ENCODE data around the gene CCL24. TPM values are rescaled to one million over a fixed set of nuclear protein-coding genes. Genes with fewer than 3 reads are reported as not detected.
"Not testable (repeated sequence)": the region's sequence is repeated elsewhere in the genome, so short reads cannot be mapped to it uniquely, and the experiment has no call there.

Gene CCL24
- polyA plus RNA-seq, 3 donors: 1.2 TPM; not detected in 2

- H3K27ac Mint-ChIP-seq: peak overlapping the region; percentile 54 to 91 (median 83)
Measured at GRCh38 chr7:75795831-75796285, 17.7 kb downstream of the CCL24 start.

GRCh38 chr7:75793676-75794075 lies 19.9 kb downstream of the CCL24 start:
- WGBS (ENCODE audit: insufficient coverage): no CpG with 5 or more reads among the region's 2 CpGs

More at GRCh38 chr7:75795831-75796285, 17.7 kb downstream of the CCL24 start:
- Histone ChIP-seq H4K20me1 (ENCODE audit: insufficient read depth, low read length) (no peaks in the 10 kb centered on the region), H3K9me3 (replicated peaks in 1 of 2; ENCODE audit: control insufficient read depth in 1 of 2, insufficient read depth in 1 of 2, low read length in 2 of 2) (no peaks in the 10 kb centered on the region), H3K9ac (ENCODE audit: insufficient read depth, low read length, poor library complexity, severe bottlenecking) (no peak overlapping the region), H2AFZ (ENCODE audit: insufficient read depth, low read depth, low read length, poor library complexity, severe bottlenecking) (no peak overlapping the region), H3K79me2 (ENCODE audit: insufficient read depth, low read length) (no peaks in the 10 kb centered on the region), H3K27me3 (ENCODE audit: control insufficient read depth in 2 of 2, insufficient read depth in 2 of 2, low read length in 2 of 2) (no peaks in the 10 kb centered on the region), H3K27ac (ENCODE audit: low read depth in 1 of 2, low read length in 2 of 2) (peak overlapping the region in 1 of 2 donors; percentile 33), H3K4me3 (replicated peaks in 1 of 3; ENCODE audit: low read depth in 2 of 3, low read length in 3 of 3) (peak overlapping the region in 1 of 3 experiments; percentile 50), H3K4me2 (replicated peaks; ENCODE audit: extremely low read depth, low read length, poor library complexity, severe bottlenecking) (peak overlapping the region; percentile 46), H3K4me1 (ENCODE audit: control insufficient read depth in 1 of 2, insufficient read depth in 2 of 2, low read length in 2 of 2) (peaks cover 12 to 23% of the 10 kb centered on the region in 2 donors), H3K36me3 (replicated peaks in 1 of 2; ENCODE audit: control insufficient read depth in 1 of 2, insufficient read depth in 2 of 2, low read length in 2 of 2) (no peaks in the 10 kb centered on the region)
- intact Hi-C loops (cut with micrococcal nuclease): no loop called here
- Mint-ChIP-seq H3K27me3 (ENCODE audit: low read depth in 3 of 3) (peaks cover 6 to 12% (median 11%) of the 10 kb centered on the region in 3 donors), H3K4me1 (peaks cover 17% of the 10 kb centered on the region), H3K9me3 (peaks cover 0 to 2% (median 0%) of the 10 kb centered on the region in 7 donors), H3K4me3 (peak overlapping the region; percentile 50 to 73), H3K36me3 (no peaks in the 10 kb centered on the region)
- 27% methylated on average over 5 of the region's 9 CpGs for WGBS (ENCODE audit: insufficient coverage)
- peak; percentile 62 to 68 (median 67) for DNase-seq
- TF ChIP-seq, protein P1, sequence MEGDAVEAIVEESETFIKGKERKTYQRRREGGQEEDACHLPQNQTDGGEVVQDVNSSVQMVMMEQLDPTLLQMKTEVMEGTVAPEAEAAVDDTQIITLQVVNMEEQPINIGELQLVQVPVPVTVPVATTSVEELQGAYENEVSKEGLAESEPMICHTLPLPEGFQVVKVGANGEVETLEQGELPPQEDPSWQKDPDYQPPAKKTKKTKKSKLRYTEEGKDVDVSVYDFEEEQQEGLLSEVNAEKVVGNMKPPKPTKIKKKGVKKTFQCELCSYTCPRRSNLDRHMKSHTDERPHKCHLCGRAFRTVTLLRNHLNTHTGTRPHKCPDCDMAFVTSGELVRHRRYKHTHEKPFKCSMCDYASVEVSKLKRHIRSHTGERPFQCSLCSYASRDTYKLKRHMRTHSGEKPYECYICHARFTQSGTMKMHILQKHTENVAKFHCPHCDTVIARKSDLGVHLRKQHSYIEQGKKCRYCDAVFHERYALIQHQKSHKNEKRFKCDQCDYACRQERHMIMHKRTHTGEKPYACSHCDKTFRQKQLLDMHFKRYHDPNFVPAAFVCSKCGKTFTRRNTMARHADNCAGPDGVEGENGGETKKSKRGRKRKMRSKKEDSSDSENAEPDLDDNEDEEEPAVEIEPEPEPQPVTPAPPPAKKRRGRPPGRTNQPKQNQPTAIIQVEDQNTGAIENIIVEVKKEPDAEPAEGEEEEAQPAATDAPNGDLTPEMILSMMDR (IDR thresholded peaks at IDR 0.05): no peak

DNA sequence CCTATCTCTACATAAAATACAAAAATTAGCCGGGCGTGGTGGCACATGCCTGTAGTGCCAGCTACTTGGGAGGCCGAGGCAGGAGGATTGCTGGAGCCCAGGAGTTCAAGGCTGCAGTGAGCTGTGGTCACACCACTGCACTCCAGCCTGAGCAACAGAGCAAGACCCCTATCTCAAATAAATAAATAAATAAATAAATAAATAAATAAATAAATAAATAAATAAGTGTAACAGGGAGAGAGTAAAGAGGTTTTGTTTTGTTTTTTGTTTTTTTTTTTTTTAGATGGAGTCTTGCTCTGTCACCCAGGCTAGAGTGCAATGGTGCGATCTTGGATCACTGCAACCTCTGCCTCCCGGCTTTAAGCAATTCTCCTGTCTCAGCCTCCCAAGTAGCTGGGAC lies 21.0 kb downstream of the CCL24 start:
- H3K9me3 Mint-ChIP-seq; H2AFZ ChIP-seq (ENCODE audit: insufficient read depth, low read depth, low read length, poor library complexity, severe bottlenecking); H3K27ac Mint-ChIP-seq; H3K27me3 ChIP-seq (ENCODE audit: control insufficient read depth in 2 of 2, insufficient read depth in 2 of 2, low read length in 2 of 2); H3K9me3 ChIP-seq (replicated peaks in 1 of 2; ENCODE audit: control insufficient read depth in 1 of 2, insufficient read depth in 1 of 2, low read length in 2 of 2); H3K36me3 ChIP-seq (replicated peaks in 1 of 2; ENCODE audit: control insufficient read depth in 1 of 2, insufficient read depth in 2 of 2, low read length in 2 of 2); intact Hi-C loops (cut with micrococcal nuclease); H3K36me3 Mint-ChIP-seq; H3K4me2 ChIP-seq (replicated peaks; ENCODE audit: extremely low read depth, low read length, poor library complexity, severe bottlenecking); H3K79me2 ChIP-seq (ENCODE audit: insufficient read depth, low read length); H3K4me3 Mint-ChIP-seq; DNase-seq; H3K27ac ChIP-seq (ENCODE audit: low read depth in 1 of 2, low read length in 2 of 2); H3K4me3 ChIP-seq (replicated peaks in 1 of 3; ENCODE audit: low read depth in 2 of 3, low read length in 3 of 3); H3K9ac ChIP-seq (ENCODE audit: insufficient read depth, low read length, poor library complexity, severe bottlenecking); H4K20me1 ChIP-seq (ENCODE audit: insufficient read depth, low read length): not testable (repeated sequence)
- WGBS (ENCODE audit: insufficient coverage): 100% methylated on average over 1 of the region's 5 CpGs
- H3K4me1 ChIP-seq (ENCODE audit: control insufficient read depth in 1 of 2, insufficient read depth in 2 of 2, low read length in 2 of 2): peaks cover 12 to 23% of the 10 kb centered on the region in 2 donors
- H3K4me1 Mint-ChIP-seq: peaks cover 15% of the 10 kb centered on the region
- peaks cover 5 to 19% (median 8%) of the 10 kb centered on the region in 3 donors for H3K27me3 Mint-ChIP-seq (ENCODE audit: low read depth in 3 of 3)

More at GRCh38 chr7:75793676-75794075, 19.9 kb downstream of the CCL24 start:
- Histone ChIP-seq H3K27ac (ENCODE audit: low read depth in 1 of 2, low read length in 2 of 2) (no peak overlapping the region), H3K79me2 (ENCODE audit: insufficient read depth, low read length) (no peaks in the 10 kb centered on the region), H3K4me2 (replicated peaks; ENCODE audit: extremely low read depth, low read length, poor library complexity, severe bottlenecking) (no peak overlapping the region), H3K4me3 (replicated peaks in 1 of 3; ENCODE audit: low read depth in 2 of 3, low read length in 3 of 3) (no peak overlapping the region), H3K4me1 (ENCODE audit: control insufficient read depth in 1 of 2, insufficient read depth in 2 of 2, low read length in 2 of 2) (peaks cover 12 to 23% of the 10 kb centered on the region in 2 donors), H3K9ac (ENCODE audit: insufficient read depth, low read length, poor library complexity, severe bottlenecking) (no peak overlapping the region), H2AFZ (ENCODE audit: insufficient read depth, low read depth, low read length, poor library complexity, severe bottlenecking) (no peak overlapping the region), H3K9me3 (replicated peaks in 1 of 2; ENCODE audit: control insufficient read depth in 1 of 2, insufficient read depth in 1 of 2, low read length in 2 of 2) (no peaks in the 10 kb centered on the region), H3K27me3 (ENCODE audit: control insufficient read depth in 2 of 2, insufficient read depth in 2 of 2, low read length in 2 of 2) (no peaks in the 10 kb centered on the region), H3K36me3 (replicated peaks in 1 of 2; ENCODE audit: control insufficient read depth in 1 of 2, insufficient read depth in 2 of 2, low read length in 2 of 2) (no peaks in the 10 kb centered on the region), H4K20me1 (ENCODE audit: insufficient read depth, low read length) (no peaks in the 10 kb centered on the region)
- Mint-ChIP-seq H3K9me3 (peaks cover 0 to 2% (median 0%) of the 10 kb centered on the region in 7 donors), H3K27ac (no peak overlapping the region), H3K27me3 (ENCODE audit: low read depth in 3 of 3) (peaks cover 5 to 20% (median 7%) of the 10 kb centered on the region in 3 donors), H3K4me1 (peaks cover 17% of the 10 kb centered on the region), H3K4me3 (peak overlapping the region in 1 of 2 donors; percentile 15), H3K36me3 (no peaks in the 10 kb centered on the region)
- intact Hi-C loops (cut with micrococcal nuclease): no loop called here
- TF ChIP-seq, protein P1 (IDR thresholded peaks at IDR 0.05): no peak
- no peak for DNase-seq

Data from CD14-positive monocyte (primary cell).